ENCODE data around the gene IP6K1.
"Not testable (repeated sequence)": the region's sequence is repeated elsewhere in the genome, so short reads cannot be mapped to it uniquely, and the experiment has no call there.

IP6K1 gene

GRCh38 chr3:49687424-49687795 is 98.9 kb downstream of the IP6K1 start:
- H3K4me1 ChIP-seq (ENCODE audit: control insufficient read depth, low read depth, low read length); H3K9ac ChIP-seq (ENCODE audit: low read length); H3K23ac ChIP-seq (ENCODE audit: low read length); H3K56ac ChIP-seq (ENCODE audit: low read length); H2BK15ac ChIP-seq (replicated peaks; ENCODE audit: low read depth); H3K4ac ChIP-seq (ENCODE audit: low read depth, low read length); H4K8ac ChIP-seq (ENCODE audit: low read depth, low read length); H3K79me1 ChIP-seq (ENCODE audit: low read length); H2BK120ac ChIP-seq (ENCODE audit: low read depth, low read length); H3K79me2 ChIP-seq (ENCODE audit: control insufficient read depth, insufficient read depth, low read length); H3K18ac ChIP-seq (ENCODE audit: low read length); H3K27ac ChIP-seq (ENCODE audit: low read depth, low read length); DNase-seq; H3K4me2 ChIP-seq (ENCODE audit: low read length); H3K4me3 ChIP-seq (ENCODE audit: low read length); H4K5ac ChIP-seq (ENCODE audit: low read length); H2BK5ac ChIP-seq (ENCODE audit: low read length); H3K27me3 ChIP-seq (ENCODE audit: insufficient read depth, low read length, poor library complexity); H3K36me3 ChIP-seq (ENCODE audit: control insufficient read depth, insufficient read depth, low read length); H2AK5ac ChIP-seq (ENCODE audit: low read length): not testable (repeated sequence)
- WGBS (ENCODE audit: extremely low coverage, insufficient coverage, low lambda C conversion rate) = no CpG with 5 or more reads among the region's 12 CpGs

- H3K27me3 ChIP-seq (ENCODE audit: insufficient read depth, low read length, poor library complexity); H2AK5ac ChIP-seq (ENCODE audit: low read length); H3K36me3 ChIP-seq (ENCODE audit: control insufficient read depth, insufficient read depth, low read length); H3K4me1 ChIP-seq (ENCODE audit: control insufficient read depth, low read depth, low read length); H2BK5ac ChIP-seq (ENCODE audit: low read length); H4K8ac ChIP-seq (ENCODE audit: low read depth, low read length); H3K23ac ChIP-seq (ENCODE audit: low read length); H3K4ac ChIP-seq (ENCODE audit: low read depth, low read length); H3K79me2 ChIP-seq (ENCODE audit: control insufficient read depth, insufficient read depth, low read length); H3K27ac ChIP-seq (ENCODE audit: low read depth, low read length); H2BK120ac ChIP-seq (ENCODE audit: low read depth, low read length); H3K79me1 ChIP-seq (ENCODE audit: low read length); H4K5ac ChIP-seq (ENCODE audit: low read length); H3K4me3 ChIP-seq (ENCODE audit: low read length); H3K18ac ChIP-seq (ENCODE audit: low read length); H2BK15ac ChIP-seq (replicated peaks; ENCODE audit: low read depth): not testable (repeated sequence)
- Histone ChIP-seq H3K56ac (ENCODE audit: low read length) (peak overlapping the region; percentile 87), H3K9ac (ENCODE audit: low read length) (peak overlapping the region; percentile 73), H3K4me2 (ENCODE audit: low read length) (peak overlapping the region; percentile 78)
- WGBS (ENCODE audit: extremely low coverage, insufficient coverage, low lambda C conversion rate) = no CpG with 5 or more reads among the region's 44 CpGs
- DNase-seq = peak; percentile 93
These were observed 99.4 kb downstream of the IP6K1 start for GRCh38 chr3:49686769-49687423.

GRCh38 chr3:49686346-49686745 is 100.0 kb downstream of the IP6K1 start:
- not testable (repeated sequence) for H3K23ac ChIP-seq (ENCODE audit: low read length); H3K18ac ChIP-seq (ENCODE audit: low read length); H3K36me3 ChIP-seq (ENCODE audit: control insufficient read depth, insufficient read depth, low read length); H4K5ac ChIP-seq (ENCODE audit: low read length); H4K8ac ChIP-seq (ENCODE audit: low read depth, low read length); H2AK5ac ChIP-seq (ENCODE audit: low read length); H2BK15ac ChIP-seq (replicated peaks; ENCODE audit: low read depth); H3K4me1 ChIP-seq (ENCODE audit: control insufficient read depth, low read depth, low read length); H2BK120ac ChIP-seq (ENCODE audit: low read depth, low read length); H3K79me1 ChIP-seq (ENCODE audit: low read length); H2BK5ac ChIP-seq (ENCODE audit: low read length); H3K4me3 ChIP-seq (ENCODE audit: low read length); H3K27ac ChIP-seq (ENCODE audit: low read depth, low read length); H3K79me2 ChIP-seq (ENCODE audit: control insufficient read depth, insufficient read depth, low read length); H3K27me3 ChIP-seq (ENCODE audit: insufficient read depth, low read length, poor library complexity); H3K4ac ChIP-seq (ENCODE audit: low read depth, low read length)
- Histone ChIP-seq H3K56ac (ENCODE audit: low read length) (peak overlapping the region; percentile 87), H3K9ac (ENCODE audit: low read length) (peak overlapping the region; percentile 28), H3K4me2 (ENCODE audit: low read length) (peak overlapping the region; percentile 10)
- WGBS (ENCODE audit: extremely low coverage, insufficient coverage, low lambda C conversion rate) = no CpG with 5 or more reads among the region's 29 CpGs
- peak; percentile 87 for DNase-seq

GRCh38 chr3:49685846-49686245 is 100.5 kb downstream of the IP6K1 start:
- not testable (repeated sequence) for H2BK120ac ChIP-seq (ENCODE audit: low read depth, low read length); H4K5ac ChIP-seq (ENCODE audit: low read length); H3K4me1 ChIP-seq (ENCODE audit: control insufficient read depth, low read depth, low read length); H3K56ac ChIP-seq (ENCODE audit: low read length); DNase-seq; H3K4me2 ChIP-seq (ENCODE audit: low read length); H2AK5ac ChIP-seq (ENCODE audit: low read length); H3K18ac ChIP-seq (ENCODE audit: low read length); H3K4me3 ChIP-seq (ENCODE audit: low read length); H3K27ac ChIP-seq (ENCODE audit: low read depth, low read length); H3K4ac ChIP-seq (ENCODE audit: low read depth, low read length); H3K9ac ChIP-seq (ENCODE audit: low read length); H4K8ac ChIP-seq (ENCODE audit: low read depth, low read length); H3K79me1 ChIP-seq (ENCODE audit: low read length); H2BK5ac ChIP-seq (ENCODE audit: low read length); H3K27me3 ChIP-seq (ENCODE audit: insufficient read depth, low read length, poor library complexity); H2BK15ac ChIP-seq (replicated peaks; ENCODE audit: low read depth); H3K23ac ChIP-seq (ENCODE audit: low read length); H3K36me3 ChIP-seq (ENCODE audit: control insufficient read depth, insufficient read depth, low read length); H3K79me2 ChIP-seq (ENCODE audit: control insufficient read depth, insufficient read depth, low read length)
- WGBS (ENCODE audit: extremely low coverage, insufficient coverage, low lambda C conversion rate) = no CpG with 5 or more reads among the region's 36 CpGs

GRCh38 chr3:49685103-49685502 is 101.2 kb downstream of the IP6K1 start:
- H3K4me2 ChIP-seq (ENCODE audit: low read length); H2AK5ac ChIP-seq (ENCODE audit: low read length); H4K8ac ChIP-seq (ENCODE audit: low read depth, low read length); H2BK5ac ChIP-seq (ENCODE audit: low read length); H3K23ac ChIP-seq (ENCODE audit: low read length); DNase-seq; H2BK120ac ChIP-seq (ENCODE audit: low read depth, low read length); H3K27ac ChIP-seq (ENCODE audit: low read depth, low read length); H3K9ac ChIP-seq (ENCODE audit: low read length); H3K18ac ChIP-seq (ENCODE audit: low read length); H3K79me1 ChIP-seq (ENCODE audit: low read length); H3K4me1 ChIP-seq (ENCODE audit: control insufficient read depth, low read depth, low read length); H3K4ac ChIP-seq (ENCODE audit: low read depth, low read length); H4K5ac ChIP-seq (ENCODE audit: low read length); H3K79me2 ChIP-seq (ENCODE audit: control insufficient read depth, insufficient read depth, low read length); H3K4me3 ChIP-seq (ENCODE audit: low read length); H2BK15ac ChIP-seq (replicated peaks; ENCODE audit: low read depth); H3K27me3 ChIP-seq (ENCODE audit: insufficient read depth, low read length, poor library complexity); H3K56ac ChIP-seq (ENCODE audit: low read length): not testable (repeated sequence)
- no CpG with 5 or more reads among the region's 10 CpGs for WGBS (ENCODE audit: extremely low coverage, insufficient coverage, low lambda C conversion rate)
- H3K36me3 ChIP-seq (ENCODE audit: control insufficient read depth, insufficient read depth, low read length) = peaks cover 12% of the 10 kb centered on the region

GRCh38 chr3:49684453-49684852 is 101.9 kb downstream of the IP6K1 start:
- not testable (repeated sequence) for H3K9ac ChIP-seq (ENCODE audit: low read length); DNase-seq; H3K4ac ChIP-seq (ENCODE audit: low read depth, low read length); H3K27me3 ChIP-seq (ENCODE audit: insufficient read depth, low read length, poor library complexity); H3K4me1 ChIP-seq (ENCODE audit: control insufficient read depth, low read depth, low read length); H2AK5ac ChIP-seq (ENCODE audit: low read length); H3K56ac ChIP-seq (ENCODE audit: low read length); H3K23ac ChIP-seq (ENCODE audit: low read length); H3K4me2 ChIP-seq (ENCODE audit: low read length); H2BK120ac ChIP-seq (ENCODE audit: low read depth, low read length); H3K27ac ChIP-seq (ENCODE audit: low read depth, low read length); H3K4me3 ChIP-seq (ENCODE audit: low read length); H2BK15ac ChIP-seq (replicated peaks; ENCODE audit: low read depth); H3K18ac ChIP-seq (ENCODE audit: low read length); H4K5ac ChIP-seq (ENCODE audit: low read length); H2BK5ac ChIP-seq (ENCODE audit: low read length); H3K79me1 ChIP-seq (ENCODE audit: low read length); H3K79me2 ChIP-seq (ENCODE audit: control insufficient read depth, insufficient read depth, low read length); H4K8ac ChIP-seq (ENCODE audit: low read depth, low read length)
- no CpG with 5 or more reads among the region's 2 CpGs for WGBS (ENCODE audit: extremely low coverage, insufficient coverage, low lambda C conversion rate)
- peaks cover 15% of the 10 kb centered on the region for H3K36me3 ChIP-seq (ENCODE audit: control insufficient read depth, insufficient read depth, low read length)
